Smooth muscle cell (in vitro differentiated cells): Measurements from ENCODE around the gene IBTK. TPM values are rescaled to one million over a fixed set of nuclear protein-coding genes. Genes with fewer than 3 reads are reported as not detected.
"Not testable (repeated sequence)": the region's sequence is repeated elsewhere in the genome, so short reads cannot be mapped to it uniquely, and the experiment has no call there.

Experiments
- DNase-seq: peaks from one replicate; lab custom pipeline; 2025; ENCODE audit not compliant: unreplicated experiment; lab: John Stamatoyannopoulos, UW
- H2AFZ ChIP-seq: fragments of 200-600 bp; sonication (generic); 2 replicates; pipeline ENCODE4 v1.6.0; 2016; ENCODE audit warnings: antibody characterized with exemption, low read depth, mild to moderate bottlenecking
- H3F3A ChIP-seq: fragments of 200-600 bp; sonication (generic); 2 replicates; pipeline ENCODE4 v1.6.0; 2017; ENCODE audit warnings: antibody characterized with exemption, low read depth
- H3K27ac ChIP-seq: fragments of 200-600 bp; sonication (generic); 2 replicates; pipeline ENCODE4 v1.5.1; 2016; ENCODE audit warnings: low read depth, mild to moderate bottlenecking
- H3K27me3 ChIP-seq: fragments of 200-600 bp; sonication (generic); 2 replicates; pipeline ENCODE4 v1.6.1; 2016; ENCODE audit warnings: low read depth, mild to moderate bottlenecking
- H3K36me3 ChIP-seq: fragments of 200-600 bp; sonication (generic); 2 replicates; pipeline ENCODE4 v1.5.1; 2016; ENCODE audit warnings: low read depth
- H3K4me1 ChIP-seq: fragments of 200-600 bp; sonication (generic); 2 replicates; pipeline ENCODE4 v1.5.1; 2016; ENCODE audit warnings: low read depth
- H3K4me2 ChIP-seq: fragments of 200-600 bp; sonication (generic); 2 replicates; pipeline ENCODE4 v1.6.0; 2016; ENCODE audit warnings: mild to moderate bottlenecking
- H3K4me3 ChIP-seq: fragments of 200-600 bp; sonication (generic); 2 replicates; pipeline ENCODE4 v1.5.1; 2016; ENCODE audit warnings: mild to moderate bottlenecking
- H3K79me2 ChIP-seq: fragments of 200-600 bp; sonication (generic); 2 replicates; pipeline ENCODE4 v1.6.0; 2016; ENCODE audit warnings: low read depth, mild to moderate bottlenecking
- H3K9ac ChIP-seq: fragments of 200-600 bp; sonication (generic); 2 replicates; pipeline ENCODE4 v1.6.0; 2016; ENCODE audit warnings: low read depth
- H3K9me3 ChIP-seq: fragments of 200-600 bp; sonication (generic); replicated peaks from 2 replicates; pipeline ENCODE4 v1.5.1; 2016; ENCODE audit warnings: low read depth
- H4K20me1 ChIP-seq: fragments of 200-600 bp; sonication (generic); 2 replicates; pipeline ENCODE4 v1.6.0; 2016; ENCODE audit warnings: low read depth
- CTCF ChIP-seq: fragments of 200-600 bp; sonication (generic); IDR thresholded peaks from 2 replicates; pipeline ENCODE4 v1.5.1; 2017; ENCODE audit warnings: borderline replicate concordance, mild to moderate bottlenecking, antibody characterized with exemption; ENCODE audit not compliant: insufficient read depth, poor library complexity, severe bottlenecking
- WGBS: methylation state at CpG from one replicate; pipeline ENCODE4 v1.1.7; 2016; ENCODE audit warnings: low lambda C conversion rate; 5-methylcytosine and 5-hydroxymethylcytosine counted together
- polyA plus RNA-seq: library from polyadenylated mRNA; unstranded; fragments of >200 nt; fragmentation: Nextera tagmentation; extraction: Ambion mirVana; gene quantifications from 2 replicates; pipeline ENCODE4 v1.2.1, GENCODE V29; 2016
- small RNA-seq: library from RNA; depleted of rRNA; stranded (forward); fragments of <200 nt; gene quantifications from one replicate; pipeline ENCODE3, GENCODE V24; 2014
- total RNA-seq: library from RNA; depleted of rRNA; stranded (reverse); fragments of >200 nt; gene quantifications from 2 replicates; pipeline ENCODE4 v1.2.3, GENCODE V29; 2014

Gene IBTK
- total and polyA plus RNA-seq, 2 experiments from 2014 or later: 21.6 to 50.7 TPM

DNA sequence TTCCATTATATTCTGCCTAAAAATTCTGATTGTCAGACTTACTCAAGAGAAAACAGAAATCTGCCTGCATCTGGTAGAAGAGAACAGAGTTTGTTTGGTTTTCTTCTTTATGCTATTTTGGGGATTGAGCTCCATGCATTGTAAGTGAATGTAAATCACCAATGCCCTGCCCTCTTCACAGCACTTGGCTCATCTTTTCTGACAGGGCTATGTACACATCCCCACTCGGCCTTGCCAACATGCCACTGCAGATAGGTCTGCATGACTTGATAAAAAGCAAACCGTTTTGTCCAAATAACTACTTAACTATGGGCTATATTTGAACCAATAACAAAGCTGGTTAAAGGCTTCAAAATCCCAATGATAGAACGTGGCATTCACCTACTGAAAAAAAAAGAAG lies 117.7 kb downstream of the IBTK start:
- Histone ChIP-seq H4K20me1 (no peaks in the 10 kb centered on the region), H3K27ac (no peak overlapping the region), H3K9me3 (no peaks in the 10 kb centered on the region), H3K79me2 (no peaks in the 10 kb centered on the region), H3K27me3 (no peaks in the 10 kb centered on the region), H3K4me3 (no peak overlapping the region), H3F3A (no peaks in the 10 kb centered on the region), H3K9ac (no peak overlapping the region), H3K4me1 (no peaks in the 10 kb centered on the region), H3K4me2 (no peak overlapping the region), H2AFZ (no peak overlapping the region), H3K36me3 (no peaks in the 10 kb centered on the region)
- WGBS: 86% methylated on average over 3 of the region's 3 CpGs
- TF ChIP-seq CTCF: no peak
- DNase-seq: no peak

GRCh38 chr6:82128973-82129372 lies 118.6 kb downstream of the IBTK start:
- not testable (repeated sequence) for H3K79me2 ChIP-seq, H3K27ac ChIP-seq, H3K4me2 ChIP-seq

GRCh38 chr6:82123632-82124031 lies 123.9 kb downstream of the IBTK start:
- no peak overlapping the region for H3K9ac ChIP-seq
- no peak for TF ChIP-seq CTCF
- 92% methylated on average over 7 of the region's 7 CpGs for WGBS

More at GRCh38 chr6:82128973-82129372, 118.6 kb downstream of the IBTK start:
- H3K36me3 ChIP-seq, H3K4me3 ChIP-seq, H3K4me1 ChIP-seq, H3F3A ChIP-seq, H4K20me1 ChIP-seq, H2AFZ ChIP-seq, H3K27me3 ChIP-seq, DNase-seq, H3K9ac ChIP-seq, H3K9me3 ChIP-seq: not testable (repeated sequence)
- WGBS: 96% methylated on average over 9 of the region's 9 CpGs

More at GRCh38 chr6:82123632-82124031, 123.9 kb downstream of the IBTK start:
- no peaks in the 10 kb centered on the region for H3F3A ChIP-seq
- no peaks in the 10 kb centered on the region for H3K36me3 ChIP-seq
- no peak overlapping the region for H3K4me3 ChIP-seq
- no peak overlapping the region for H2AFZ ChIP-seq
- H3K4me1 ChIP-seq: no peaks in the 10 kb centered on the region
- DNase-seq: no peak
- H3K9me3 ChIP-seq: no peaks in the 10 kb centered on the region
- H3K79me2 ChIP-seq: no peaks in the 10 kb centered on the region
- H3K4me2 ChIP-seq: no peak overlapping the region
- H3K27me3 ChIP-seq: no peaks in the 10 kb centered on the region
- no peaks in the 10 kb centered on the region for H4K20me1 ChIP-seq
- H3K27ac ChIP-seq: no peak overlapping the region

Small RNA genes within 50 kb of the gene (small RNA-seq; reads per million reads assigned to genes)
- gene RNU6-130P: 0.45 reads per million, percentile 15 among the genes with 10 or more reads in this experiment

Other genes with a start within 250 kb of the IBTK start
- 34.9 and 52.6 TPM in 2 replicates for gene TPBG, start 116.1 kb upstream of the IBTK start, total RNA-seq
- gene TPBG, start 116.1 kb upstream of the IBTK start, polyA plus RNA-seq: 26.1 and 52.2 TPM in 2 replicates